Endodermal cell (in vitro differentiated cells): ENCODE measurements around the gene TMEM134. TPM values are rescaled to one million over a fixed set of nuclear protein-coding genes. Genes with fewer than 3 reads are reported as not detected.

Source experiments
- DNase-seq: peaks from one replicate; pipeline ENCODE4 v3.0.0-alpha.2; 2017
- H3K27ac ChIP-seq: 2 replicates; pipeline ENCODE4 v1.5.1; 2013; ENCODE audit warnings: mild to moderate bottlenecking, low read depth, low read length, moderate library complexity
- H3K27me3 ChIP-seq: 2 replicates; pipeline ENCODE4 v1.6.1; 2013; ENCODE audit warnings: mild to moderate bottlenecking, low read length, moderate library complexity; ENCODE audit not compliant: insufficient read depth, control insufficient read depth, poor library complexity, severe bottlenecking
- H3K36me3 ChIP-seq: 2 replicates; pipeline ENCODE4 v1.7.0; 2013; ENCODE audit warnings: mild to moderate bottlenecking, low read length, moderate library complexity; ENCODE audit not compliant: control insufficient read depth, insufficient read depth
- H3K4me1 ChIP-seq: one replicate; pipeline ENCODE4 v1.7.0; 2013; ENCODE audit warnings: low read length; ENCODE audit not compliant: control insufficient read depth, insufficient read depth
- H3K4me3 ChIP-seq: 2 replicates; pipeline ENCODE4 v1.5.1; 2013; ENCODE audit warnings: mild to moderate bottlenecking, low read length, moderate library complexity
- H3K9ac ChIP-seq: 2 replicates; pipeline ENCODE4 v1.6.1; 2013; ENCODE audit warnings: mild to moderate bottlenecking, low read length, moderate library complexity; ENCODE audit not compliant: poor library complexity, severe bottlenecking; ENCODE audit errors: extremely low read depth
- H3K9me3 ChIP-seq: 2 replicates; pipeline ENCODE4 v1.6.1; 2013; ENCODE audit warnings: mild to moderate bottlenecking, low read length, moderate library complexity; ENCODE audit not compliant: control insufficient read depth
- H3K27ac Mint-ChIP-seq: 2 replicates; pipeline ENCODE4 v1.8.0; 2020; ENCODE audit warnings: mixed read lengths
- H3K27me3 Mint-ChIP-seq: 2 replicates; pipeline ENCODE4 v1.8.0; 2021; ENCODE audit warnings: mild to moderate bottlenecking, mixed read lengths; ENCODE audit not compliant: insufficient read depth
- H3K36me3 Mint-ChIP-seq: 2 replicates; pipeline ENCODE4 v1.8.0; 2020; ENCODE audit warnings: low read depth, mixed read lengths
- H3K4me1 Mint-ChIP-seq: 2 replicates; pipeline ENCODE4 v1.8.0; 2020; ENCODE audit warnings: mixed read lengths
- H3K4me3 Mint-ChIP-seq: 2 replicates; pipeline ENCODE4 v1.8.0; 2020; ENCODE audit warnings: mild to moderate bottlenecking, moderate library complexity, mixed read lengths
- H3K9me3 Mint-ChIP-seq: 2 replicates; pipeline ENCODE4 v1.8.0; 2020; ENCODE audit warnings: mild to moderate bottlenecking, mixed read lengths
- WGBS, 2 experiments: methylation state at CpG; one replicate each; pipeline versions ENCODE4 v1.1.5 to v1.1.7; 2013; ENCODE audit warnings: missing lambda C conversion rate in 2 of 2, mixed read lengths in 1 of 2; ENCODE audit not compliant: insufficient coverage in 1 of 2, insufficient read length in 1 of 2; 5-methylcytosine and 5-hydroxymethylcytosine counted together
- total RNA-seq, 2 donors: library from RNA; stranded (reverse); fragmentation: NEBNext Ultra II Directional in 1 of 2; extraction: Animal tissue kit (Norgen Biotek cat#: 25700) in 1 of 2; gene quantifications; 2 replicates in 1 of 2; 3 replicates in 1 of 2; pipeline ENCODE4 v1.2.1, GENCODE V29; 2021
- TF ChIP-seq, protein P1 (sequence below): fragments of 200-600 bp; sonication (generic); conservative IDR thresholded peaks from 2 replicates; pipeline ENCODE4 v1.5.0; 2021; ENCODE audit warnings: antibody characterized with exemption, mild to moderate bottlenecking

Gene TMEM134
- total RNA-seq, 2 donors from 2014 or later: 67.4 to 87.8 TPM

DNA sequence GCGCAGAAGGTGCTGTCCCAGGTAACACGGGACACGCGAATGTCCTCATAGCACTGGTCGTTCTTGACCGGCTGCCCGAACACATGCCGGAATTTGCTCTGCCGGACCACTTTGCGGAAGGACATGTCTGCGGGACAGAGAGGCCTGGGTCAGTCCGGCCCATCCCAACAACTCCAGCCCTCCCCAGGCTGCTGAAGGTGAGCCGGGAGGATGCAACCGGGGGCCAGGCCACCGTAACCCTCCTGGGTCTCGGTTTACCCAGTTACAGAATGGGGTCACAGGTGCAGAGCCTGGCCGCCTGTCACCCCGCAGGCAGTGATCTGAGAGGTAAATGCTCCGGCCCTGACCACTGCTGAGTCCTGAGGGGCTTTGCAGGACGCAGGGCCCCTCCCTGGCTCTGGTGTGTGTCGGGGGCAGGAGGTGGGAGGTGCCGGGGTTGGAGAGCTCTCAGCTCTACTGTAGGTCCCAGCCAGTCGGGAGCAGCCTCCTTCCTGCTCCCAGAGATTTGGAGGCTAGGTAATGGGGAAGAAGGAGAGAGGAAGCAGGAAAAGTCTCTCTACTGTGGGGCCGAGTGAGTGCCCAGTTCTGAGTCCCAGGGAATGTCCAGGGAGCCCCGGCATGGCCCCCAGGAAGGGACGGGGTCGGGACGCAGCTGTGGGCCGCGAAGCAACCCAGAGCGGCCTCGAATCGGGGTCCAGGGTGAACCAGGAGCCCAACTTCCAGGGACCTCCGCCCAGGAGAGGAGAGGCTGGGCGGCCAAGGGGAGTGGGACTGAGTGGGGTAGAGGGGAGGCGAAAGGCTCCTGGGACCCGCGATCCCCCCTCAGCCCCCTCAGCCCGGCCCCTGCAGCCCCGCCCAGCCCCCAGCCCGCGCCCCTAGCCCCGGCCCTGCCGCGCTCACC lies 26.3 kb downstream of the TMEM134 start:
- H3K4me1 Mint-ChIP-seq: no peaks in the 10 kb centered on the region
- H3K36me3 Mint-ChIP-seq: peaks cover 24% of the 10 kb centered on the region
- H3K9me3 ChIP-seq: no peaks in the 10 kb centered on the region
- peaks cover 25% of the 10 kb centered on the region for H3K36me3 ChIP-seq
- H3K4me1 ChIP-seq: no peaks in the 10 kb centered on the region
- peak overlapping the region; percentile 84 for H3K4me3 Mint-ChIP-seq
- no peak for DNase-seq
- H3K27ac ChIP-seq: no peak overlapping the region
- H3K4me3 ChIP-seq: peak overlapping the region; percentile 86
- H3K27ac Mint-ChIP-seq: peak overlapping the region; percentile 90
- WGBS, 2 experiments: 39 to 56% methylated on average over 7 to 43 of the region's 45 CpGs
- no peaks in the 10 kb centered on the region for H3K27me3 Mint-ChIP-seq
- TF ChIP-seq, protein P1, sequence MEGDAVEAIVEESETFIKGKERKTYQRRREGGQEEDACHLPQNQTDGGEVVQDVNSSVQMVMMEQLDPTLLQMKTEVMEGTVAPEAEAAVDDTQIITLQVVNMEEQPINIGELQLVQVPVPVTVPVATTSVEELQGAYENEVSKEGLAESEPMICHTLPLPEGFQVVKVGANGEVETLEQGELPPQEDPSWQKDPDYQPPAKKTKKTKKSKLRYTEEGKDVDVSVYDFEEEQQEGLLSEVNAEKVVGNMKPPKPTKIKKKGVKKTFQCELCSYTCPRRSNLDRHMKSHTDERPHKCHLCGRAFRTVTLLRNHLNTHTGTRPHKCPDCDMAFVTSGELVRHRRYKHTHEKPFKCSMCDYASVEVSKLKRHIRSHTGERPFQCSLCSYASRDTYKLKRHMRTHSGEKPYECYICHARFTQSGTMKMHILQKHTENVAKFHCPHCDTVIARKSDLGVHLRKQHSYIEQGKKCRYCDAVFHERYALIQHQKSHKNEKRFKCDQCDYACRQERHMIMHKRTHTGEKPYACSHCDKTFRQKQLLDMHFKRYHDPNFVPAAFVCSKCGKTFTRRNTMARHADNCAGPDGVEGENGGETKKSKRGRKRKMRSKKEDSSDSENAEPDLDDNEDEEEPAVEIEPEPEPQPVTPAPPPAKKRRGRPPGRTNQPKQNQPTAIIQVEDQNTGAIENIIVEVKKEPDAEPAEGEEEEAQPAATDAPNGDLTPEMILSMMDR: no peak
- H3K9me3 Mint-ChIP-seq: no peaks in the 10 kb centered on the region
- H3K27me3 ChIP-seq: no peaks in the 10 kb centered on the region
- peak overlapping the region; percentile 68 for H3K9ac ChIP-seq

DNA sequence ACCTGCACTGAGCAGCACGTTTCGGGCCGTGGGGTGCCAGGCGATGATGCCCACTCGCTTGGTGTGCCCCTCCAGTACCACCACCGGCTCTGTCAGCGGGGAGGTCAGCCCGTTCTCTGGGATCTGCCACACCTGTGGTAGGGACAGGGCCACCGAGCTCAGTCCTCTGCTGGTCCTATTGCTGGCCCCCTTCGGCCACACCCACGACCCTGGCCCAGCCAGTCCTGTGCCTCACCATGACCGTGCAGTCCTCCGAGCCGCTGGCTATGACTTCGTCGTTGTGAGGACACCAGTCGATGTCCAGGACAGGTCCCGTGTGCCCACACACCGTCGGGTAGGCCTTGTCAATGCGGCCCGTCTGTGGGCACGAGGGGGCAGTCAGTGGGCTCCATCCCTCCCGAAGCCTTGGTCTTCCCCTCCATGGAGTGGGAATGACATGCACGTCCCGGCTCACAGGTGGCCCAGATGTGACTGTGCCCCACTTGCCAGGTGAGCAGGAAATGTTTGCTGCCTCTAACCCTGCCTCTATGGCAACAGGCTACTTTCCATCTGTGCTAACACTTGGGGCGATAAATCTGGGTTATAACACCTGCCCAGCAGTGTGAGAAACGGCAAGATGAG lies 27.2 kb downstream of the TMEM134 start:
- Histone ChIP-seq H3K4me1 (no peaks in the 10 kb centered on the region), H3K27ac (no peak overlapping the region), H3K9me3 (no peaks in the 10 kb centered on the region), H3K9ac (no peak overlapping the region), H3K36me3 (peaks cover 32% of the 10 kb centered on the region), H3K27me3 (no peaks in the 10 kb centered on the region), H3K4me3 (peak overlapping the region; percentile 86)
- TF ChIP-seq, protein P1: no peak
- H3K27ac Mint-ChIP-seq: peak overlapping the region; percentile 90
- 95 to 99% methylated on average over 27 to 28 of the region's 28 CpGs for WGBS, 2 experiments
- H3K4me1 Mint-ChIP-seq: no peaks in the 10 kb centered on the region
- no peaks in the 10 kb centered on the region for H3K9me3 Mint-ChIP-seq
- DNase-seq: no peak
- peaks cover 24% of the 10 kb centered on the region for H3K36me3 Mint-ChIP-seq
- H3K27me3 Mint-ChIP-seq: no peaks in the 10 kb centered on the region
- peak overlapping the region; percentile 84 for H3K4me3 Mint-ChIP-seq

DNA sequence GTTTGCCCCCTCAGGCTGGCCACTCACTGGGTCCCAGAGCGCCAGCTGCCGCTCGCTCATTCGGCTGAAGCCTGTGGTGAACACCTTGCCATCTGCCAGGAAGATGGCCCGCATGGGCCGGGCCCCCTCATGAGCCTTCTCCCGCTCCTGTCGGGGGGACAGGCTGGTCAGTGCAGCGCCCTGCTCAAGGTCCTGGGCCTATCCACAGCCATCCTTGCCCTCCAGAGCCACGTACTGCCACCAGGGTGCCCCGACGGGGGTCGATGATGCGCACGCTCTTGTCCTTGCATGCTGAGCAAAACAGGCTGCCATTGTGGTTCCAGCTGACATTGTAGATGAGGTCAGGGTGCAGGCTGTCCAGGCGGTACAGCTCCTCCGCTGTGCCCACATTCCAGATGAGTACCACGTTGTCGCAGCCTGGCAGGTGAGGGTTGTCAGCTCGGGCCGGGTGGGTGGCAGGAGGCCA lies 27.9 kb downstream of the TMEM134 start:
- no peak overlapping the region for H3K27ac ChIP-seq
- Mint-ChIP-seq H3K27me3 (no peaks in the 10 kb centered on the region), H3K36me3 (peaks cover 24% of the 10 kb centered on the region), H3K4me1 (peaks cover 3% of the 10 kb centered on the region), H3K9me3 (no peaks in the 10 kb centered on the region), H3K4me3 (no peak overlapping the region), H3K27ac (no peak overlapping the region)
- no peaks in the 10 kb centered on the region for H3K4me1 ChIP-seq
- peaks cover 32% of the 10 kb centered on the region for H3K36me3 ChIP-seq
- no peaks in the 10 kb centered on the region for H3K27me3 ChIP-seq
- no peak for DNase-seq
- TF ChIP-seq, protein P1: no peak
- no peak overlapping the region for H3K9ac ChIP-seq
- 94 to 96% methylated on average over 12 to 21 of the region's 21 CpGs for WGBS, 2 experiments
- H3K4me3 ChIP-seq: no peak overlapping the region
- H3K9me3 ChIP-seq: no peaks in the 10 kb centered on the region
